H1 (cell line): ENCODE data around the gene CGREF1. TPM values are rescaled to one million over a fixed set of nuclear protein-coding genes. Genes with fewer than 3 reads are reported as not detected.

Experiments used
- CTCF ChIA-PET: fragments of 300-600 bp; sonication (Branson Sonifier 250); formaldehyde crosslinking; loops from one replicate; lab custom pipeline; 2021; ENCODE audit not compliant: partially characterized antibody; lab: Charles Lee
- POLR2A ChIA-PET: fragments of 300-600 bp; sonication (Branson Sonifier 250); formaldehyde crosslinking; loops from one replicate; lab custom pipeline; 2021; ENCODE audit warnings: inconsistent platforms; ENCODE audit not compliant: partially characterized antibody; lab: Charles Lee
- DNase-seq, 2 experiments: peaks; one replicate each; pipeline versions ENCODE4 v3.0.0 to v3.0.0-alpha.2; 2010 to 2022; ENCODE audit warnings: low spot score in 2 of 2, low read depth in 1 of 2, mixed read lengths in 1 of 2
- FAIRE-seq: peaks from 2 replicates; lab custom pipeline; 2011; peaks lifted over from hg19 to GRCh38; lab: Jason Lieb, UNC
- H2AFZ ChIP-seq: 2 replicates; pipeline ENCODE4 v1.8.1; 2012; ENCODE audit warnings: low read length, inconsistent platforms
- H2AK5ac ChIP-seq: 2 replicates; pipeline ENCODE4 v1.6.1; 2013; ENCODE audit warnings: low read depth, low read length
- H2BK120ac ChIP-seq: replicated peaks from 2 replicates; pipeline ENCODE3; 2013; ENCODE audit warnings: low read depth, low read length, inconsistent platforms
- H2BK12ac ChIP-seq: 2 replicates; pipeline ENCODE4 v1.6.1; 2013; ENCODE audit warnings: low read depth, low read length
- H2BK15ac ChIP-seq: 2 replicates; pipeline ENCODE4 v1.6.1; 2013; ENCODE audit warnings: low read length
- H2BK20ac ChIP-seq: 2 replicates; pipeline ENCODE4 v1.6.1; 2013; ENCODE audit warnings: low read length
- H2BK5ac ChIP-seq: 2 replicates; pipeline ENCODE4 v1.6.1; 2013; ENCODE audit warnings: low read depth, low read length
- H3K14ac ChIP-seq: 2 replicates; pipeline ENCODE4 v1.6.1; 2013; ENCODE audit warnings: inconsistent platforms; ENCODE audit not compliant: insufficient read length
- H3K18ac ChIP-seq: 2 replicates; pipeline ENCODE4 v1.6.1; 2013; ENCODE audit warnings: low read length; ENCODE audit errors: extremely low read depth
- H3K23ac ChIP-seq: 2 replicates; pipeline ENCODE4 v1.6.1; 2013; ENCODE audit warnings: inconsistent platforms; ENCODE audit not compliant: insufficient read length
- H3K23me2 ChIP-seq: 2 replicates; pipeline ENCODE4 v1.6.1; 2013; ENCODE audit warnings: low read depth, low read length
- H3K27ac ChIP-seq: 2 replicates; pipeline ENCODE4 v1.6.1; 2011; ENCODE audit warnings: low read depth, low read length, inconsistent platforms
- H3K27me3 ChIP-seq, 4 experiments: replicated peaks in 1 of 4; 1 replicate in 1 of 4; 2 replicates in 3 of 4; pipeline versions ENCODE4 v1.6.1 to v1.8.1; 2011 to 2013; ENCODE audit warnings: low read length in 3 of 4, mild to moderate bottlenecking in 3 of 4, inconsistent platforms in 2 of 4, mixed read lengths in 2 of 4, moderate library complexity in 1 of 4; ENCODE audit not compliant: control insufficient read depth in 3 of 4, insufficient read depth in 3 of 4; ENCODE audit errors: extremely low read depth in 1 of 4
- H3K36me3 ChIP-seq, 4 experiments: 2 replicates each; pipeline versions ENCODE4 v1.6.1 to v1.8.1; 2011 to 2013; ENCODE audit warnings: mild to moderate bottlenecking in 4 of 4, low read length in 3 of 4, moderate library complexity in 2 of 4, control low read depth in 1 of 4, inconsistent platforms in 1 of 4; ENCODE audit not compliant: insufficient read depth in 4 of 4, control insufficient read depth in 2 of 4
- H3K4ac ChIP-seq: replicated peaks from 2 replicates; pipeline ENCODE3; 2013; ENCODE audit warnings: low read length, low read depth, mixed read lengths, inconsistent platforms; ENCODE audit not compliant: insufficient read length
- H3K4me1 ChIP-seq, 4 experiments: replicated peaks in 1 of 4; 1 replicate in 1 of 4; 2 replicates in 3 of 4; pipeline versions ENCODE4 v1.6.1 to v1.8.1; 2011 to 2013; ENCODE audit warnings: low read length in 3 of 4, inconsistent platforms in 2 of 4, mixed read lengths in 1 of 4; ENCODE audit not compliant: insufficient read depth in 4 of 4, control insufficient read depth in 3 of 4
- H3K4me2 ChIP-seq, 2 experiments: 2 replicates each; pipeline versions ENCODE4 v1.6.1 to v1.8.1; 2011 to 2013; ENCODE audit warnings: low read depth in 2 of 2, low read length in 2 of 2, control low read depth in 1 of 2, inconsistent platforms in 1 of 2, mild to moderate bottlenecking in 1 of 2; ENCODE audit not compliant: insufficient read depth in 1 of 2
- H3K4me3 ChIP-seq, 4 experiments: fragments of 200-600, 300-600 bp in 1 of 4; sonication (generic), shearing (Covaris generic), sonication (Bioruptor Twin) in 1 of 4; 2 replicates each; pipeline versions ENCODE4 v1.5.1 to v1.8.1; 2011 to 2016; ENCODE audit warnings: low read length in 4 of 4, low read depth in 3 of 4, control low read depth in 2 of 4, inconsistent platforms in 2 of 4, mild to moderate bottlenecking in 2 of 4, mixed read lengths in 1 of 4, moderate library complexity in 1 of 4; ENCODE audit not compliant: insufficient read depth in 2 of 4; ENCODE audit errors: extremely low read depth in 1 of 4
- H3K56ac ChIP-seq: replicated peaks from 2 replicates; pipeline ENCODE3; 2013; ENCODE audit warnings: low read depth, mild to moderate bottlenecking, mixed read lengths, low read length, inconsistent platforms; ENCODE audit not compliant: insufficient read length
- H3K79me1 ChIP-seq: 2 replicates; pipeline ENCODE4 v1.6.1; 2013; ENCODE audit warnings: low read depth, low read length, control low read depth
- H3K79me2 ChIP-seq, 2 experiments: 2 replicates each; pipeline versions ENCODE4 v1.6.1 to v1.8.1; 2012 to 2013; ENCODE audit warnings: low read length in 2 of 2, mild to moderate bottlenecking in 2 of 2, inconsistent platforms in 1 of 2; ENCODE audit not compliant: insufficient read depth in 2 of 2, control insufficient read depth in 1 of 2
- H3K9ac ChIP-seq, 4 experiments: replicated peaks in 1 of 4; 1 replicate in 1 of 4; 2 replicates in 3 of 4; pipeline versions ENCODE4 v1.6.1 to v1.8.1; 2011 to 2013; ENCODE audit warnings: low read depth in 3 of 4, low read length in 3 of 4, control low read depth in 2 of 4, mild to moderate bottlenecking in 2 of 4, moderate library complexity in 2 of 4, inconsistent platforms in 1 of 4; ENCODE audit errors: extremely low read depth in 1 of 4
- H3K9me3 ChIP-seq, 2 experiments: 2 replicates each; pipeline versions ENCODE4 v1.6.1 to v1.8.1; 2012 to 2013; ENCODE audit warnings: mild to moderate bottlenecking in 2 of 2, moderate library complexity in 2 of 2, control low read depth in 1 of 2, inconsistent platforms in 1 of 2, low read depth in 1 of 2, low read length in 1 of 2, mixed read lengths in 1 of 2; ENCODE audit not compliant: insufficient read depth in 2 of 2
- H4K20me1 ChIP-seq, 2 experiments: replicated peaks in 1 of 2; 2 replicates each; pipeline versions ENCODE3 to v1.8.1; 2011 to 2013; ENCODE audit warnings: inconsistent platforms in 2 of 2, low read length in 2 of 2, mild to moderate bottlenecking in 1 of 2; ENCODE audit not compliant: insufficient read depth in 2 of 2, control insufficient read depth in 1 of 2
- H4K5ac ChIP-seq: 2 replicates; pipeline ENCODE4 v1.6.1; 2013; ENCODE audit warnings: low read length, low read depth, mixed read lengths, inconsistent platforms; ENCODE audit not compliant: insufficient read length
- H4K8ac ChIP-seq: 2 replicates; pipeline ENCODE4 v1.8.0; 2013; ENCODE audit warnings: mild to moderate bottlenecking, moderate library complexity, low read length, inconsistent platforms; ENCODE audit not compliant: insufficient read depth; ENCODE audit errors: extremely low read depth
- H4K91ac ChIP-seq: replicated peaks from 2 replicates; pipeline ENCODE3; 2013; ENCODE audit warnings: low read length, mixed read lengths, inconsistent platforms; ENCODE audit not compliant: insufficient read length
- CBX5 ChIP-seq: fragments of 300-800, 300-1000 bp; sonication (generic); IDR thresholded peaks from 2 replicates; pipeline ENCODE4 v1.7.1; 2016; ENCODE audit warnings: antibody characterized with exemption, low read length, low read depth
- POLR2AphosphoS5 ChIP-seq: IDR thresholded peaks from 2 replicates; pipeline ENCODE4 v1.6.1; 2011; ENCODE audit warnings: low read depth, low read length
- WGBS, 2 experiments: shearing (Covaris generic) in 1 of 2; methylation state at CpG; one replicate each; pipeline versions ENCODE4 v1.1.6 to v1.1.7; 2013 to 2015; ENCODE audit warnings: low lambda C conversion rate in 2 of 2, mixed read lengths in 2 of 2, inconsistent platforms in 1 of 2, low coverage in 1 of 2, missing lambda C conversion rate in 1 of 2; ENCODE audit not compliant: insufficient replicate concordance in 2 of 2, insufficient coverage in 1 of 2, insufficient read length in 1 of 2; ENCODE audit errors: extremely low coverage in 1 of 2, missing lambda C conversion rate in 1 of 2; 5-methylcytosine and 5-hydroxymethylcytosine counted together
- polyA plus RNA-seq, 7 experiments: library from polyadenylated mRNA; depleted of rRNA in 3 of 7; stranded (reverse) in 5 of 7; unstranded in 2 of 7; fragments of >200 nt in 5 of 7; fragments of 200-250 nt in 2 of 7; gene quantifications; 1 replicate in 5 of 7; 2 replicates in 1 of 7; 4 replicates in 1 of 7; pipeline versions ENCODE4 v1.2.1 to v1.2.3, GENCODE V29; 2011 to 2013; ENCODE audit warnings: missing spikeins in 2 of 7, mixed read lengths in 2 of 7
- total RNA-seq: library from RNA; stranded (reverse); fragmentation: NEBNext Ultra II Directional; extraction: Animal tissue kit (Norgen Biotek cat#: 25700); gene quantifications from 2 replicates; pipeline ENCODE4 v1.2.1, GENCODE V29; 2021

The CGREF1 gene
- total and polyA plus RNA-seq, 2 of the 8 experiments (the other 6 are each of a cell fraction or from before 2014, with no cell fraction given): 2.5 to 3.4 TPM

DNA sequence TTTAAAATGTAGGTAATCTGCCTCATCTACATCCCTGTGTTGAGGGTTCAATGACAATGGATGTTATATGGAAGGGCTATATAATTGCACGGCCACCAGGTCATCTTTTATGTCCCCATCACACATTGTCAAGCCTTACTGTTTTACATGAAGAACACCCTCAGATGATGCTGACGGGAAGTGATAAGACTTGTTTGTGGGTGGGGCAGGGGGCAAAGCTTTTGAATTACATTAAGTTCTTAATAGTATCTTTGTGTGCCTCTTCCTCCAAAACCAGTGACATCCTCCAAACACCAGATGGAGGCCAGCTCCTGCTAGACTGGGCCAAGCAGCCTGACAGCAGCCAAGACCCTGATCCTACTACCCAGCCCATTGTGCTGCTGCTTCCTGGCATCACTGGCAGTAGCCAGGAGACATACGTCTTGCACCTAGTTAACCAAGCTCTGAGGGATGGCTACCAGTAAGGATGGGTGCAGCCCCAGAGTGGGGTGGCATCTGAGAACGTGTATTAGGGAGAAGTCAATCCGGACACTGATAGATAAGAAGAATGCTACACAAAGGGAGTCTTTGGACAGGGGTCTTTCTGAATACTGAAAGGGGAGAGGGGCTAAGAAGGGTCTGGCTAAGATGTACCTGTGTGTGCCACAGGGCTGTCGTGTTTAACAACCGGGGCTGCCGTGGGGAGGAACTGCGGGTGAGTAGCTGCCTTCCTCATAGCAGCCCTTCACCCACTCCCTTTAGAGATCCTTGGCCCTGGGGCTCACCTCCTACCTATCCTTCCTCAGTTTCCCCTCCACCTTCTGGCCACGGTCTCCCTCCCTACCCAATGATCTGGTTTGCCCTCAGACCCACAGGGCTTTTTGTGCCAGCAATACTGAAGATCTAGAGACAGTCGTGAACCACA lies 10.0 kb upstream of the CGREF1 start:
- H2BK15ac ChIP-seq: no peak overlapping the region
- no peak overlapping the region for H4K8ac ChIP-seq
- H3K18ac ChIP-seq: no peak overlapping the region
- H3K23ac ChIP-seq: no peak overlapping the region
- H2AFZ ChIP-seq: no peak overlapping the region
- H4K20me1 ChIP-seq: peaks cover 8 to 14% of the 10 kb centered on the region in 2 experiments
- H4K5ac ChIP-seq: no peak overlapping the region
- no peak overlapping the region for H3K4me2 ChIP-seq
- CTCF ChIA-PET: interaction anchor here (0.9 to 3.1 kb wide), 6 partner anchors 17 to 63 kb away, joined by 3 to 10 read pairs (median 4); no protein-coding TSS in a partner anchor
- H2BK20ac ChIP-seq: no peak overlapping the region
- peaks cover 0 to 3% (median 1%) of the 10 kb centered on the region in 4 experiments; a peak in 3 of 7 replicates for H3K27me3 ChIP-seq
- H2BK5ac ChIP-seq: no peak overlapping the region
- H3K9ac ChIP-seq: no peak overlapping the region
- no peak overlapping the region for H3K56ac ChIP-seq
- no peak overlapping the region for H2AK5ac ChIP-seq
- TF ChIP-seq POLR2AphosphoS5: peak; percentile 26; the same call in 1 of the 2 replicates
- TF ChIP-seq CBX5: no peak
- H3K23me2 ChIP-seq: peaks cover under 1% of the 10 kb centered on the region; the same call in 1 of the 2 replicates
- H4K91ac ChIP-seq: no peak overlapping the region
- whole genome bisulfite sequencing, 2 experiments: 88% methylated on average over 11 of the region's 11 CpGs; no CpG with 5 or more reads in 1 of the 2 experiments
- H3K79me1 ChIP-seq: peaks cover 4% of the 10 kb centered on the region
- peaks cover 2 to 26% (median 16%) of the 10 kb centered on the region in 4 experiments; a peak in 6 of 8 replicates for H3K36me3 ChIP-seq
- H3K4me3 ChIP-seq: no peak overlapping the region
- H3K9me3 ChIP-seq: no peaks in the 10 kb centered on the region
- H2BK12ac ChIP-seq: no peak overlapping the region
- H3K27ac ChIP-seq: no peak overlapping the region
- H3K4me1 ChIP-seq: peaks cover 0 to 6% (median 3%) of the 10 kb centered on the region in 4 experiments; a peak in 6 of 7 replicates
- FAIRE-seq (no peak), DNase-seq (no peak)
- H3K14ac ChIP-seq: no peak overlapping the region
- no peak overlapping the region for H2BK120ac ChIP-seq
- POLR2A ChIA-PET: interaction anchor here (0.6 to 1.2 kb wide), 2 partner anchors 10 to 70 kb away, joined by 3 to 4 read pairs; partner anchors contain the start of gene CGREF1
- no peak overlapping the region for H3K4ac ChIP-seq
- peaks cover 0 to 15% of the 10 kb centered on the region in 2 experiments; a peak in 2 of 4 replicates for H3K79me2 ChIP-seq
